ENCODE measurements around the gene SEBOX. TPM values are rescaled to one million over a fixed set of nuclear protein-coding genes. Genes with fewer than 3 reads are reported as not detected.

Gene SEBOX
- total RNA-seq, 1 donor: not detected

- H2AFZ ChIP-seq (ENCODE audit: low read length): no peak overlapping the region
- no peak overlapping the region for H3K27ac ChIP-seq (ENCODE audit: low read depth, low read length)
- H3K4me3 ChIP-seq (ENCODE audit: insufficient read depth, low read length): no peak overlapping the region
- H3K79me2 ChIP-seq (ENCODE audit: insufficient read depth, low read length): no peaks in the 10 kb centered on the region
- no peaks in the 10 kb centered on the region for H3K27me3 ChIP-seq (ENCODE audit: insufficient read depth, low read length)
- H3K4me2 ChIP-seq (ENCODE audit: insufficient read depth, low read length): no peak overlapping the region
- TF ChIP-seq, protein P1, sequence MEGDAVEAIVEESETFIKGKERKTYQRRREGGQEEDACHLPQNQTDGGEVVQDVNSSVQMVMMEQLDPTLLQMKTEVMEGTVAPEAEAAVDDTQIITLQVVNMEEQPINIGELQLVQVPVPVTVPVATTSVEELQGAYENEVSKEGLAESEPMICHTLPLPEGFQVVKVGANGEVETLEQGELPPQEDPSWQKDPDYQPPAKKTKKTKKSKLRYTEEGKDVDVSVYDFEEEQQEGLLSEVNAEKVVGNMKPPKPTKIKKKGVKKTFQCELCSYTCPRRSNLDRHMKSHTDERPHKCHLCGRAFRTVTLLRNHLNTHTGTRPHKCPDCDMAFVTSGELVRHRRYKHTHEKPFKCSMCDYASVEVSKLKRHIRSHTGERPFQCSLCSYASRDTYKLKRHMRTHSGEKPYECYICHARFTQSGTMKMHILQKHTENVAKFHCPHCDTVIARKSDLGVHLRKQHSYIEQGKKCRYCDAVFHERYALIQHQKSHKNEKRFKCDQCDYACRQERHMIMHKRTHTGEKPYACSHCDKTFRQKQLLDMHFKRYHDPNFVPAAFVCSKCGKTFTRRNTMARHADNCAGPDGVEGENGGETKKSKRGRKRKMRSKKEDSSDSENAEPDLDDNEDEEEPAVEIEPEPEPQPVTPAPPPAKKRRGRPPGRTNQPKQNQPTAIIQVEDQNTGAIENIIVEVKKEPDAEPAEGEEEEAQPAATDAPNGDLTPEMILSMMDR (IDR thresholded peaks at IDR 0.05; ENCODE audit: extremely low read depth, low read depth, low read length): no peak
- peak; percentile 68 for DNase-seq (ENCODE audit: insufficient read length, low spot score, missing footprints)
- H4K20me1 ChIP-seq (ENCODE audit: insufficient read depth, low read length): peaks cover 4% of the 10 kb centered on the region
- peaks cover 18% of the 10 kb centered on the region for H3K36me3 ChIP-seq (ENCODE audit: insufficient read depth, low read length)
- peaks cover 7% of the 10 kb centered on the region for H3K4me1 ChIP-seq (ENCODE audit: insufficient read depth, low read length)
- no peaks in the 10 kb centered on the region for H3K9me3 ChIP-seq (ENCODE audit: low read depth, low read length)
Measured at GRCh38 chr17:28366605-28367004, 1.6 kb upstream of the SEBOX start.

GRCh38 chr17:28365487-28365886 is 488 bp upstream of the SEBOX start:
- Histone ChIP-seq H4K20me1 (ENCODE audit: insufficient read depth, low read length) (peaks cover under 1% of the 10 kb centered on the region), H3K27me3 (ENCODE audit: insufficient read depth, low read length) (no peaks in the 10 kb centered on the region), H3K4me2 (ENCODE audit: insufficient read depth, low read length) (no peak overlapping the region), H3K4me1 (ENCODE audit: insufficient read depth, low read length) (peaks cover 6% of the 10 kb centered on the region), H3K79me2 (ENCODE audit: insufficient read depth, low read length) (no peaks in the 10 kb centered on the region), H3K36me3 (ENCODE audit: insufficient read depth, low read length) (peaks cover 29% of the 10 kb centered on the region), H2AFZ (ENCODE audit: low read length) (no peak overlapping the region), H3K4me3 (ENCODE audit: insufficient read depth, low read length) (no peak overlapping the region), H3K9me3 (ENCODE audit: low read depth, low read length) (no peaks in the 10 kb centered on the region), H3K27ac (ENCODE audit: low read depth, low read length) (no peak overlapping the region)
- TF ChIP-seq, protein P1 (IDR thresholded peaks at IDR 0.05; ENCODE audit: extremely low read depth, low read depth, low read length): no peak
- peak; percentile 56 for DNase-seq (ENCODE audit: insufficient read length, low spot score, missing footprints)

GRCh38 chr17:28363776-28364650 is 986 bp downstream of the SEBOX start:
- Histone ChIP-seq H3K36me3 (ENCODE audit: insufficient read depth, low read length) (peaks cover 40% of the 10 kb centered on the region), H3K4me1 (ENCODE audit: insufficient read depth, low read length) (no peaks in the 10 kb centered on the region), H3K4me2 (ENCODE audit: insufficient read depth, low read length) (no peak overlapping the region), H3K9me3 (ENCODE audit: low read depth, low read length) (no peaks in the 10 kb centered on the region), H3K27me3 (ENCODE audit: insufficient read depth, low read length) (no peaks in the 10 kb centered on the region), H2AFZ (ENCODE audit: low read length) (no peak overlapping the region), H4K20me1 (ENCODE audit: insufficient read depth, low read length) (no peaks in the 10 kb centered on the region), H3K79me2 (ENCODE audit: insufficient read depth, low read length) (peaks cover 3% of the 10 kb centered on the region), H3K27ac (ENCODE audit: low read depth, low read length) (no peak overlapping the region), H3K4me3 (ENCODE audit: insufficient read depth, low read length) (no peak overlapping the region)
- TF ChIP-seq, protein P1 (IDR thresholded peaks at IDR 0.05; ENCODE audit: extremely low read depth, low read depth, low read length): no peak
- peak; percentile 71 for DNase-seq (ENCODE audit: insufficient read length, low spot score, missing footprints)

DNA sequence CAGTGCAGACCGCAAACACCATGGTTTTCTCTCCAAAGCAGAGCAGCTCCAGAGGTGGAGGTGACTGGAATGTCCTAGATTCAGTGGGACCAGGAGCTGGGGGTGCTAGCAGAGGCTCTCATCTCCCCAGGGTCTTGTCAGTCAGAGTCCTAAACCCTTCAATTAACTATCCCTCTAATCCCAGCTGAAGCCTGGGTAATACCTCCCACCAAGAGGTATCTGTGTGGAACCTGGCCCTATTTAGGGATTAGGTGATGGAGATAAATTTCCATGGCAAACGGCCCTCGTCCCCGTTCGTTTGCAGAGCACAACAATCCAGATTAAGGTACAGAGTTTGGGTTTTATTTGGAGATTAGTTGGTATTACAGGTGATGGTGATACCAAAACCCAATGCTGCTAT is 1.8 kb downstream of the SEBOX start:
- no peaks in the 10 kb centered on the region for H3K9me3 ChIP-seq (ENCODE audit: low read depth, low read length)
- H3K79me2 ChIP-seq (ENCODE audit: insufficient read depth, low read length): peaks cover 9% of the 10 kb centered on the region
- no peak overlapping the region for H2AFZ ChIP-seq (ENCODE audit: low read length)
- no peak overlapping the region for H3K27ac ChIP-seq (ENCODE audit: low read depth, low read length)
- TF ChIP-seq, protein P1 (IDR thresholded peaks at IDR 0.05; ENCODE audit: extremely low read depth, low read depth, low read length): no peak
- peaks cover 44% of the 10 kb centered on the region for H3K36me3 ChIP-seq (ENCODE audit: insufficient read depth, low read length)
- no peaks in the 10 kb centered on the region for H4K20me1 ChIP-seq (ENCODE audit: insufficient read depth, low read length)
- H3K4me2 ChIP-seq (ENCODE audit: insufficient read depth, low read length): no peak overlapping the region
- H3K4me3 ChIP-seq (ENCODE audit: insufficient read depth, low read length): no peak overlapping the region
- no peak for DNase-seq (ENCODE audit: insufficient read length, low spot score, missing footprints)
- peaks cover 2% of the 10 kb centered on the region for H3K4me1 ChIP-seq (ENCODE audit: insufficient read depth, low read length)
- no peaks in the 10 kb centered on the region for H3K27me3 ChIP-seq (ENCODE audit: insufficient read depth, low read length)

All from osteoblast (primary cell).